Esophagus squamous epithelium (tissue), 4 donors: Measurements from ENCODE around the gene HTN3.

Source experiments
- CTCF ChIP-seq, 6 experiments: fragments of 450-650 bp in 4 of 6; fragments of 200-600 bp in 2 of 6; sonication (generic) in 2 of 6; IDR thresholded peaks; one replicate each; pipeline ENCODE4 v1.5.1; 2016 to 2019; ENCODE audit warnings: antibody characterized with exemption in 6 of 6, mild to moderate bottlenecking in 4 of 6, moderate library complexity in 4 of 6
- POLR2A ChIP-seq, 4 donors: fragments of 450-650 bp; IDR thresholded peaks; one replicate each; pipeline ENCODE4 v1.6.1; 2017; ENCODE audit warnings: antibody characterized with exemption in 4 of 4, mild to moderate bottlenecking in 4 of 4, moderate library complexity in 3 of 4

- no peak for TF ChIP-seq CTCF (IDR thresholded peaks at IDR 0.05)
- TF ChIP-seq POLR2A (IDR thresholded peaks at IDR 0.05): no peak
Observed at GRCh38 chr4:70057651-70058050, 29.4 kb downstream of the HTN3 start.
